HG03378 (cell line): ENCODE data around the gene REG4.
"Not testable (repeated sequence)": the region's sequence is repeated elsewhere in the genome, so short reads cannot be mapped to it uniquely, and the experiment has no call there.

Source experiments
- ATAC-seq: cut with Tn5 transposase; IDR thresholded peaks from one replicate; pipeline ENCODE4 v1.9.1; 2021; ENCODE audit warnings: mild to moderate bottlenecking, moderate library complexity; ENCODE audit not compliant: unreplicated experiment

The REG4 gene

DNA sequence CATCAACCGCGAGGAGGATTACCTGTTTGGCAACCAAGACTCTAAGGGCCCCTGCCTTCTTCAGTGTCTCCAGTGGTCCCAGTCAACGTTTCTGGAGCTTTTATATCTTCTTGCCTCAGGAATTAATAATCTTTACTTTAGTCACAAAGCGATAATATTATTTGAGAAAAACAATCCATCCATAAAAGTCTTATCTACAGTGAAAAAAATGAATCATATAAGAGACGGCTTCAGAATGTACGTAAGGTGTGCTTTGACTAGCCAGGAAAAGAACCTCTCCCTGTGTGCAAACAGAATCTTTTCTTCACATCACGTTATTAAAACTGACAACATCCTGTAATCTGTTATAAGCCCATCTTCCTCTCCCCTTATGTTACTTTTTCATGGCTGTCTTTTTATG is at the start of gene REG4:
REG4 (minus strand) TSS at position 74 of the 400 bp plus-strand sequence. CDS start 2,691 bp downstream, outside the sequence.
- no peak for ATAC-seq

DNA sequence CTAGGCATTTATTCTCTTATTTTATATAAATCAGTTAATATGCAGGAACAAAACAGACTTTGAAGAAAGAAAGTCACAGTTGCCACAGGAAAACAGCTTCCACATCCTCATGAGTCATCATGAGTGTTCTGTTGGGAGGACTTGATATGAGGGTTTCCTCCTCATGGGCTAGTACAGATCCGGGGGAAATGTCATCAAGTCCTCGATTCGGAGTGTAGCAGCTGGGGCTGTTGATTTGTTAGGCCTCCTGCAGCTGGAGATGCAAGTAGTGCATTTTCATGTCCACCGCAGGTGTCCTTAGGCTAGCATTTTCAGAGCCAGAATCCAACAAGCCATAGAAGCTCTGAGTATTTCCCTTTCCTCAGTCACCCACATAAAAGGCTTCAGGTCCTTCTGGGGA is 48.4 kb upstream of the REG4 start:
- ATAC-seq, result no peak

DNA sequence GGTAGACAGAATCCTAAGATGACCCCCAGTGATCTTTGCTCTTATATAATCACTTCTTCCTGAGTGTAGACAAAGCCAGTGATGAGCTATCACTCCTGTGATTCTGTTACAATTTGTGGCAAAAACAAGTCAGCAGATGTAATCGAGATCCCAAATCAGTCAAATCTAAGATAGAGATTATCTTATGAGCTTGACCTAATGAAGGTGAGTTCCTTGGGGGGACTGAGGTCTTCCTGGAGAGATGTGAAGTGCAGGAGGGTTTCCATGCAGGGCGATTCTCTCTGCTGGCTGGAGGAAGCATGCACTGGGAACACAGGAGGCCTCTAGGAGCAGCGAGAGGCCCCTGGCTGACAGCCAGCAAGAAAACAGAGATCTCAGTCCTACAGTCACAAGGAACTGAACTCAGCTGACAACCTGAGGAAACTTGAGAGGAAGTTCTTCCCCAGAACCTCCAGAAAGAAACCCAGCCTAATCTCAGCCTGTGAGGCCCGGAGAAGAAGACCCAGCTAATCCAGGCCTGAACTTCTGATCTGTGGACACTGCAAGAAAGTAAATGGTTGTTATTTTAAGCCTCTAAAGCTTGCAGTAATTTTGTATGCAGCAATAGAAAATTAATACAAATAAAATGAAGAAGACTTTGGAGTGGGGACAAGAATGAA is 47.4 kb upstream of the REG4 start:
- ATAC-seq, result not testable (repeated sequence)

DNA sequence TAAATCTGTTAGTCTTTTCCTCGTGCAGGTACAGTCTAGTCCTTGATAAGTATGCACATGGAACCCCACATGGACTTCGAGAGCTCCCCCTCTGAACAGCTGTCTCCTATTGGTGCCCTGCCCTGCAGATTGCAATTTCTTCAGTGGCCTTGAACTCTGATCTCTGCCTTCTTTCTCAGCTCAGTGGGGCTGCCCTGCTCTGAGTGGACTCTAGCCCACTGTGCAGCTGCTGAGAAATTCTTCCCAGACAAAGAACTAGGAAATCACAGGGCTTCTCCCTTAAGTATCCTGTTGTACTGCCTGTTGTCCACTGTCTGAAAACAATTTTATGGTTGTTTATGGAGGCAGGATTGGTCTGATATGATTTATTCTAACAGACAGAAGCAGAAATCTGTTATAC is 46.9 kb upstream of the REG4 start:
- ATAC-seq, result no peak

DNA sequence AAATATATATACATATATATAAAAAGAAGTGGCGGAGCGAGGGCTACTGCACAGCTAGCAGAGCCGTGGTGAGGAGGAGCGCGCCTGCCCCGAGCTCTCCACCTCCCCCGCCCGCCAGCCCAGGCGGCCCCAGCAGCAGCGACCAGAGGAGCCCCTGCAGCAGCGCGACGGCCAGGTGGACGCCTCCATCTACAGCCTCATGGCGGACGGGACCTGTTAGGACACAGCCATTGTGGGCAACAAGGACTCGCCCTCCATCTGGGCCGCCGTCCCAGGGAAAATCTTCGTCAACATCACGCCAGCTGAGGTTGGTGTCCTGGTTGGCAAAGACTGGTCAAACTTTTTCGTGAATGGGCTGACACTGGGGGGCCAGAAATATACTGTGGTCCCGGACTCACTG is 41.9 kb upstream of the REG4 start:
- no peak for ATAC-seq

DNA sequence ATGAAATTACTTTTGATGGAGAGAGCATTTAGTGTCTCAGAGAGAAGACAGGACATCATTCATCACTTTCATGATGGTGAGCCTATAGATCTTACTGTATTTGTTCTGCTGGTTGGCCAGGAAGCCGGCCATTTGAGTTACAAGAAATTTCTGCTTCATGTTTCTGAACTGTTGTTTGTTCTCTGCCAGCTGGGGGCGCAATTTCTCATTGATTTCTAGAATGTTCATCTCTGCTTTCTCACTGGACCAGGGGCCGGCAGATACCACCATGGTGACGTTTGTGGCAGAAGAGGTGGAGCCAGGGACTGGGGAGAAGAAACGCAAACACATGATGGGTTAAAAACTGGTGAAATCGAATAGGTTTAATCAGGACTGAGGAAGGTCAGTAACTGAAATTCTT is 32.9 kb upstream of the REG4 start:
- not testable (repeated sequence) for ATAC-seq

DNA sequence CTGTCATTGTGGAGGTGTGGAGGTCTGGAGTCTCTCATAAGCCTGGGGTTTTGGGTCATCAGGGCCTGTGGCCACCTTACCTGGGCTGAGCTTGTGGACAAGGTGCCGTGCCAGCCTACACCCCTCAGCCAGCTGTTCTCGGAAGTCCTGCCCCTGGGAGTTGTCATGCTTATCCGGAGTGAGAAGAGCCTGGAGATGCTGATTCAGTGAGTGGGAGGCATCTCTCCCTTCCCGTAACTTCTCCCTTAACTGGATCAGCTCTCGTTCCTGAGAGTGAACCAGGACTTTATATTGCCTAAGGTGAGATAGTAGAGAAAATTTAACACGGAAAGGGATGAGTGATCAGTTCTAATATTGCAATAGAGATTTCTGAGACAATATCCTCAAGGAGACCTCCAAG is 30.0 kb upstream of the REG4 start:
- no peak for ATAC-seq

DNA sequence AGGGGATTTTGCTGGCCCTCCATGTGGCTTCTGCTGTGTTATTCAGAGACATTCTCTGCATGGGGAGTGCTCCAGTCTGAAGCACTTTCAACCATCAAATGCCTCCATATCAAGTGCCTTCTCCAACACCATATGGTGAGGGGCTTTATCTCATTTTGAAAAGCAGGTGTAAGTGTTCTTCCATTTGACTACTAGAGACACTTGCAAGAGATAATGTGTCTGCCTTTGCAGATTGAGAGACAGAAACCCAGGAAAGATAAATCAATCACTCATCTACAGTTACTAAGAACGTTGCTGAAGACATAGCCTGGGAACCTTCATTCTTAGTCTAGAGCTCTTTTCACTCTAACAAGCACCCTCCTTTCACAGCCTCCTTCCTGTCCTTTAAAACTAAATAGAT is 29.5 kb upstream of the REG4 start:
- no peak for ATAC-seq

DNA sequence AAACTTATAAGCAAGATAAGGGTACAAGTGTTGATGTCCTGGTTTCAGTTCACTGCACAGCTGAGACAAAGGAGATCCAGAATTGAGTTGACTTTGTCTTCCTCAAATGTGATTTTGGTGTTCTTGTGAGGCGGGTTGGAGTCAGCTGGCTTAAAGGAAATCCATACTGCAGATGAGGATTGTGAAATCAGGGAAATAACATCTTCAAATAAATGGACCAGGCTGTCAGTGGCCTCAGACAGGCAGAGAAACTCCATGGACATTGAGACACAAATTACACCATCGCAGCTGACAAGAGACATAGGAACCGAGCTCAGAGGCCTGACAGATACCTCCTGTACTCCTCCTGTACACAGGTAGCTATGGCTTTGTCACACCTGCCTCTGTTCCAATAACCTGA is 27.0 kb upstream of the REG4 start:
- no peak for ATAC-seq

DNA sequence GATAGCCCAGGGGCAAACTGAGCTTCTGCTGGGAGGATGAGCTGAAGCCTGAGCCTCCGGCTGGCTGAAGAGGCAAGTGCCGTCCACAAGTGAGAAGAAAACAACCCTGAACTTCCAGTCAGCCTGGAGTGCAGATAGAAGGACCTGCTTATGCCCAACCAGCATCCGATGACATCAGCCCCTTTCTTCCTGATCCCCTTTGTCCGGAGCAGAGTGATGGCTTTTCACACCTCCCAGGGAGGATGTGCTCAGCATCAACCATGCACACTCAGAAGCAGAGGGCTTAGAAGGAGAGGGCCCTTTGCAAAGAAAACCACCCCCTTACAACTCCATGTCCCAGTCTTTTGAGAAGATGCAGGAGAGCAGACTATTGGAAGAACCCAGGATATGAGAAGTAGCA is 23.7 kb upstream of the REG4 start:
- no peak for ATAC-seq

DNA sequence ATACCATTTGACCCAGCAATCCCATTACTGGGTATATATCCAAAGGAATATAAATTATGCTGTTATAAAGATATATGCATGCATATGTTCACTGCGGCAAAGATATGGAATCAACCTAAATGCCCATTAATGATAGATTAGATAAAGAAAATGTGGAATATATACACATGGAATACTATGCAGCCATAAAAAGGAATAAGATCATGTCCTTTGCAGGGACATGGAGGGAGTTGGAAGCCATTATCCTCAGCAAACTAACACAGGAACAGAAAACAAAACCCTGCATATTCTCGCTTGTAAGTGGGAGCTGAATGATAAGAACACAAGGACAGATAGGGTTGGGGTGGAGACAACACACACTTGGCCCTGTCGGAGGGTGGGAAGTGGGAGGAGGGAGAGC is 19.8 kb upstream of the REG4 start:
- no peak for ATAC-seq

DNA sequence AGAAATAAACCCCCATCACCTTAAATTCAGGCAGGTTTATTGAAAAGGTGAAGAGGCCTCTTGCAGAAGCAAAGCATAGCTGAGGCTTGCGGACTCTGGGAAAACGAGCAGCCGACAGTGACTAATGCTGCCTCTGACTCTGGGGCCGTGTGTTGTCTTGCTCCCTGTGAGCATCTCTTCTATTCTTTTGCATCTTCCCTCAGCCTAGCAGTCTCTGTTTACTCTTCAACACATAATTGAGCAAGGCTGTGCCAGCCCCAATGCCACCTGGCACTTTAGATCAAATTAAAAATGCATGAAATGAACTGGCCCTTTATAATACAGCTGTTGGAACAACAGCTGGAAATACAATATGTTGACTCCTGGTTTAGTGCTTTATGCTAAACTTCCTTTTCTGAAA is 18.4 kb upstream of the REG4 start:
- ATAC-seq, result no peak

DNA sequence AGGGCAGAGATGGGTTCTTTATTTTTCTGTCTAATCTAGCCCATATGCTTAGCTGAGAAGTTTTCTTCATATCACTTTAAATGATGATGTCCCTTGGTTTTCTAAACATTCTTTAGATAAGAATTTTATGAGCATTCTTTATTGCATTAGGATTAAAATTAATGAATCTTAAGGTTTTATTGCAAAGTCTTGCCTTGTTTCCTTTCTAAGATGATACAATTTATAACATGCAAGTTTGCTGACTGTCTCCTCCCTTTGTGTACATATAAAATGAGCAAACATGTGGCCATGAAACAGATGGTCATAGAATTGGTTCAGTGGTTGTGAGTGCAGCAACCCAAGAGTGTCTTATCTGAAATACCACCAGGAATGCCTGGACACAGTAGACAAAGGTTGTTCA is 17.7 kb upstream of the REG4 start:
- ATAC-seq, result not testable (repeated sequence)

DNA sequence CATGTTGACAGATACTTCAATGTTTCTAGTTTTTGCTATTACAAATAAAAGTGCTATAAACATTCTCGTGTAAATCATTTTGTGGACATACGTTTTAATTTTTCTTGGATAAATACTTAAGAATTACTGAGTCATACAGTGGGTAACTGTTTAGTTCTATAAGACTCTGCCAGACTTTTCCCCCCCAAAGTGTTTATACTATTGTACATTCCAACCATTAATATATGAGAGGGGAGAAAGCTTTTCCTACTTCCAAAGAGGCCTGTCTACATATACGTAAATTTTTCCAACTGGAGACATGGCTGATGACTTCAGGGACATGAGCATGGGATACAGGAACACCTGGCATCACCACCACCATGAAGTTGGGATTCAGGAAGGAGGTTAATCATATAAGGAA is 17.0 kb upstream of the REG4 start:
- ATAC-seq, result no peak

DNA sequence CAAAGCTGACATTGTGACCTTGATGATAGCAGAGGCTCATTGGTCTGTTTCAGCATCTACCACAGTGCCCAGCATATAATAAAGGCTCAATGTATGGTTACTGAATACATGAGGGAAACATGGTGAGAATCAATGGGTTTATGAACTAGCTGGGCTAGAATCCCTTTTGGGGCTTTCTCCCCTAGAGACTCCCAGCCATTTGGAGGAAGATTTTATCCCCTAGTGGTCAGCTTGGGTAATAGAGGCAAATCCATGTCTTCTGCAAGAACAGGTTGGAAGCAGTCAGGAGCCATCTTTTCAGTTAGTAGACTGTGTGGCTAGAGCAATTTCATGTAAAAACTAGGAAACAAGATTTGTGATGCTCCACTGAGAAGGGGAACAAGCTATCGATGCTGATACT is 15.8 kb upstream of the REG4 start:
- ATAC-seq, result no peak

DNA sequence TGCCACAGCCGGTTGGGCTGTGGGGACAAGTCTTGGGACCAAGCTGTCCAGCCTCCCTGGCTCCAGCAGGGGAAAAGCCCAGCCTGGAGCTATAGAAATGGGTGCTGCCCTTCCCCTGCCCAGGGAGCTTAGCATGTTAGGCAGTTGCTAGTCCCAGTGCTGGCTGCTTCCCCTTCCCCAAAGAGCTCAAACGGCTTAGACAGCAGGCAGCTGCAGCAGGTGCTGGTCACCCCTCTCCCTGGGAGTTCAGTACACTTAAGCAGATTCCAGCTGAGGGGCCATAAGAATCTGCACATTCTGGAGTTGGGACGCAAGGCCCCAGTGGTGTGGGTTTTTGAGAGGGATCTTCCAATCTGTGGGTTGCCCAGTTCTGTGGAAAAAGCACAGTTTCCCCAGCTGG is 11.1 kb upstream of the REG4 start:
- no peak for ATAC-seq

DNA sequence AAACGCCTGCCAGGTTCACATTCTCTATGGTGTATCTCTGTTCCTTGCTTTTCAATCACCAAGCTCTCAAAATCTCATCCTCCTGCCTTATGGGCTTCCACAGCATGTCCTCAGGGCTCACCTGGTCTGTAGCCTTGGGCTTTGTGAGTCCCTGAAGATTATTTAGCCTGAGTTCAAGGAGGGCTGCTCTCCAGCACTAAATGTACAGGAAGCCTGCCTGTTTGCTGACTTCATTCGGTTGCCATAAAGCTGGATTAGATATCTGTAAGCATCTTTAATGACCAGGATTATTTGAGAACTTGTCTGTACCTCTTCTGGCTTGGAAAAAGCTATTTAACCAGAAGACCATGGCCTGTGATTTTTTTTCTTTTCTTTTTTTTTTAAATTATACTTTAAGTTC is 6.9 kb upstream of the REG4 start:
- ATAC-seq, result no peak

DNA sequence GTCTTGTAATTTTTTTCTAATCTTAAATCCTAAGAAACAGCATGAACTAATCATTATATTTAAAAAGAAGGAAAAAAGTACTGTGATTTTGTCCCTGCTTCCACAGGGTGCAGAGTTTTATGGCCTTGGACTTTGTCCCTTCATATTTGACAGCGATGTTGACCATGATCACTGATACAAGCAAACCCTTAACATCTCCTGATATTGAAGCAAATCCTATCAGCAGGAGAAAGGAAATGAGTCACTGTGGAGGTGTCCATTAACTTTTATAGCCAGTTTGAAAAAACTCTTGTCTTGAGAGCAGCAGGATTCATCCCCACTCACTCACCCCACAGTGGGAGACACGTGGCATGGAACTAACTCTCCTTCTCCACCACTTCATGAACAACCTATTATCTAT is 5.1 kb upstream of the REG4 start:
- no peak for ATAC-seq

DNA sequence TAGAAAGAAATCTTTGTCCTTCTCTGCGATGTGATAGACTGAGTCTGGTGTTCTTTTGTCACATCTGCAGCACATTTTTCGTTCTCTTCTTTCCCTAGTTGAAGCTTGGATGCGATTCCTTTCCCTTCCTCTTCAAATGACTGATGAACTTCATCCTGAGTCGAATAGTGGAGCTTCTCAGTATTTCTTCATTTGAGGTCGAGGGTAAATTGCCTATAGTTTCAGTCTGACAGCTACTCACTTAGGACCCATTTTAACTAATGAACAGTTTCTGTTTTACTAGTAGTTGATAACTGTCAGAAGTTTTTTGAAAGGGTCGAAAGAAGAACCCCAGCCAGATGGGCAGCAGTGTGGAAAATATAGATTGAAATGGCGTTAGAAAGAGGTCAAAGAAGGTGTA is 4.7 kb upstream of the REG4 start:
- no peak for ATAC-seq

DNA sequence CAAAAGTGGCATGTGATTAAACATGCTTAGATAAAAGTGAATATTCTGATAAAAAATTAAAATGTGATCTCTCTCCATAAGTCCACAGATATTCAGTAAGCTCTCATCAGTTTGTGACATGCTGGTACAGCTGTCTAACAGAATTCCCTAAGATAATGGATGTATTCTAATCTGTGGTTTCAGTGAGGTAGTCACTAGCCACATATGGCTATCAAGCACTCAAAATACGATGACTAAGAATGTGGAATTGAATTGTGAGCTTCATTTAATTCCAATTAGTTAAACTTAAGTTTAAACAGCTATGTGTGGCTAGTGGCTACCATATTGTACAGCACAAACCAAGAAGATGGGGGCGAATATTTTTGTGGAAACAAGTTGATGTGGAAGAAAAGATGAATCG is 4.1 kb upstream of the REG4 start:
- ATAC-seq, result no peak

DNA sequence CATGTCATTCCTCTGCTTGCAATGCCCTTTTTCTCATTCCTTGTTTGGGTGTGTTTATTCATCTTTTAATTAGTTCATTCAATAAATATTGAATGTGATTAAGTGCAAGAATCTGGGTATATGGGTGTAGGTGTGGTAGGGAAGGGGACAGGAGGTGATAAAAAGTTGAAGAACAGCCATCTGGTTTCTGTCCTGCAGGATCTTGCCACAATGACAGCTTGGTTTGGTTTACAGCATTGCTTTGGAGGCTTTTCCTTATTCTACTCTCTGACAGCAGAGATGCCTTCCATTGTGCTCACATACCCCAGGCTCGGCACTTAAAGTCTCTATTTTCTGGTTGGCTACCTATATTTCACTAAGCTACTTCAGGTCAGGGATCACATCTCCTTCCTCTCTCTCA is 3.0 kb upstream of the REG4 start:
- ATAC-seq, result no peak

DNA sequence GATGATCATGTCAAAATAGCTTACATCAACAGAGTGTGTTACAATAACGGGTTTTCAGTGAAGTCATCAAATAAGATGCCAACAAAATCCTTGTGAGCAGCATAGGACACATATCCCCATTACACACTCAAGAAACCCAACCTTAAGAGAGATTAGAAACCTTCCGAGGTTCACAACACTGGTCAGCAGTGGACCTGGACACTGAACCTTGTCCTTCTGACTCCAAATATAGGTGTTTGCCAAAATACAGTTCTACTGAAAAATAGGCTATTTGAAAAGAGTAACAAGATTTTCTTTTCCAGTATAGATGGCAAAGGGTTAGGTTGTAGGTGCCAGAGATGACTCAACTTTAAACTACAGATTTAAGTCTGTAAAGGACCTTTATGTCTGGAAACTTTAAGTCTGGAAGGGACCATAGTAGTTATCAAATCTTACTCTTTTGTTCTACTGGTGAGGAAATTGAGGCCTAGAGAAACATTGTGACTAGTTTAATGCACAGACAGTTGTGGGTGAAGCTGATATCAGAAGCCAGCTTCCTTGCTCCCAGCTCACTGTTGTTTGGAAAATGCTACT is 811 bp upstream of the REG4 start:
- no peak for ATAC-seq

DNA sequence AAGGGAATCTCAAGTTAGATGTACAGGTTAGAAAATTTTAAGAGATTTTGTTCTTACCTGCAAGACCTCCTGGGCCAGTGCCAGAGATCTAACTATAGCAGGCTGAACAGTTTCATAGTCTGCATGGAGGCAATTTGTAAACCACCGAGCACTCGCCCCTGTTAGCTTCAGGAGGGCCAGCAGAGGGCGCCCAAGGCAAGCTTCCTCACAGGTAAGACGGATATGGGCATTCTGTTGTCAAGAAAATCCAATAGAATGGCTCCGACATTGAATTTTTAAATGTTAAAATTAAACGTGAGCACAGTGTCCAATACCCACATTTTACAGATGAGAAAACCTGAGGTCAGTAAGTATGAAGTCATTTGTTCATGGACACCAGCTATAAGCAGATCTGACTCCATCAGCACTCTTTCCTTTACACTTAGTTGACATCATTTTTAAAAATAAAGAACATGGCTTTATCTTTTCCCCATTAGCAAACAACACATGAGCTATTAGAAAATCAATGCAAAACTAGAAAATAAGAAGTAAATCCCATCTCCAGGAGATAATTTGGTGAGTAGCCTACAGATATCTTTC is 2.2 kb downstream of the REG4 start:
- peak; percentile 49 for ATAC-seq
